ENCODE data around the gene COMT. TPM values are rescaled to one million over a fixed set of nuclear protein-coding genes. Genes with fewer than 3 reads are reported as not detected.

COMT gene
- total and polyA plus RNA-seq, 3 experiments from 2014 or later = 89.3 to 93.7 (median 92.7) TPM

- Histone ChIP-seq H3K27ac (ENCODE audit: low read depth, low read length) (no peak overlapping the region), H3K4me1 (ENCODE audit: insufficient read depth, low read length) (no peaks in the 10 kb centered on the region), H3K9me3 (ENCODE audit: low read length) (no peaks in the 10 kb centered on the region), H3K27me3 (ENCODE audit: insufficient read depth, low read length, poor library complexity, severe bottlenecking) (no peaks in the 10 kb centered on the region), H3K36me3 (ENCODE audit: insufficient read depth, low read length) (peaks cover 4% of the 10 kb centered on the region), H3K4me3 (ENCODE audit: low read length) (no peak overlapping the region)
- no peak overlapping the region for H3K4me3 Mint-ChIP-seq
- no peaks in the 10 kb centered on the region for H3K9me3 Mint-ChIP-seq
- peaks cover 0 to 5% (median 4%) of the 10 kb centered on the region in 3 donors for H3K4me1 Mint-ChIP-seq
- H3K27me3 Mint-ChIP-seq = no peaks in the 10 kb centered on the region
- ChIA-PET POLR2A (no interaction called here), CTCF (no interaction called here)
- H3K27ac Mint-ChIP-seq = no peak overlapping the region
- DNase-seq = no peak
- peaks cover 0 to 27% (median 7%) of the 10 kb centered on the region in 3 donors for H3K36me3 Mint-ChIP-seq
Measured at GRCh38 chr22:19928207-19928606, 13.4 kb upstream of the COMT start.

DNA sequence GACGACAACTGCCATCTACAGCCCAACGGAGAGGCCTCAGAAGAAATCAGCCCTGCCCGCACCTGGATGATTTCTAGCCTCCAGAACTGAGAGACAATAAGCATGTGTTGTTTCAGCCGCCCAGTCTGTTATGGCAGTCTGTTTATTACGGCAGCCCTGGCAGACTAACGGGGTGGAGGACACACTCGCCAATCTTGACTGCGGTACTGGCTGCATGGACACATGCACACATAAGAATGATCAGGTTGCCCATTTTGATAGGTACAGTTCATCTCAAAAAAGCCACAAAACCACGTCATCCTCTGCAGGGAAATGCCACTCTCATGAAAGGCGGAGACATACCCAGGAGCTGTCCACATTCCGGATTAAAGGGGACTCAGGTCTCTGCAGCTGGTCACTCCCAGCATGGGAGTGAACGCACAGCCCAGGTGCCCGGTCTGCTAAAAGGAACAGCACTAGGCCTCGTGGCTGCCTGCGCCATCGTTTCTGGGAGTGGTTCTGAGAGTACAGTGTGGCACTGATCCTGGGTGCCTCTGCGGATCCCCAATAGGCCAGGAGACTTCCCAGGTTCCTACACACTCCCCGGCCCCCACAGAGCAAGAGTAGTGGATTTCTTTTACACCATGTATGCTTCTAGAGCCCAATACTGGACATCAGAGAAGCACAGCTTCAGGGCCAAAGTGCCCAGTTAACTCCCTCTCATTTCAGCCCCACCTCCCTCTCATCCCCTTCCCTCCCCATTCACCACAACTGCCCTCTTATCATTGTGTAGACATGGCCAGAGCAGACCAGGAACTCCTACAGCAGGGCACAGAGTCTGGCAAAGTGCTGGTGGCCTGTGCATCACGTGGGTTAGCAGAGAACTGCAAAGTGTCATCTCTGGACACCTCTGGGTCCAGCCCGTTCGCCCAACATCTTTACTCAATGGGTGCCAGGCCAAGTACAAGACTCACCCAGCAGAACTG lies 11.7 kb upstream of the COMT start:
- H3K27ac Mint-ChIP-seq = no peak overlapping the region
- H3K9me3 ChIP-seq (ENCODE audit: low read length) = no peaks in the 10 kb centered on the region
- H3K4me3 Mint-ChIP-seq = no peak overlapping the region
- no peak for DNase-seq
- H3K27me3 ChIP-seq (ENCODE audit: insufficient read depth, low read length, poor library complexity, severe bottlenecking) = no peaks in the 10 kb centered on the region
- H3K9me3 Mint-ChIP-seq = no peaks in the 10 kb centered on the region
- POLR2A ChIA-PET = no interaction called here
- no peak overlapping the region for H3K27ac ChIP-seq (ENCODE audit: low read depth, low read length)
- H3K36me3 ChIP-seq (ENCODE audit: insufficient read depth, low read length) = peaks cover 4% of the 10 kb centered on the region
- peaks cover 0 to 17% (median 5%) of the 10 kb centered on the region in 3 donors for H3K36me3 Mint-ChIP-seq
- H3K4me1 Mint-ChIP-seq = peaks cover 3 to 6% (median 5%) of the 10 kb centered on the region in 3 donors
- no peaks in the 10 kb centered on the region for H3K4me1 ChIP-seq (ENCODE audit: insufficient read depth, low read length)
- CTCF ChIA-PET = no interaction called here
- no peak overlapping the region for H3K4me3 ChIP-seq (ENCODE audit: low read length)
- H3K27me3 Mint-ChIP-seq = no peaks in the 10 kb centered on the region

DNA sequence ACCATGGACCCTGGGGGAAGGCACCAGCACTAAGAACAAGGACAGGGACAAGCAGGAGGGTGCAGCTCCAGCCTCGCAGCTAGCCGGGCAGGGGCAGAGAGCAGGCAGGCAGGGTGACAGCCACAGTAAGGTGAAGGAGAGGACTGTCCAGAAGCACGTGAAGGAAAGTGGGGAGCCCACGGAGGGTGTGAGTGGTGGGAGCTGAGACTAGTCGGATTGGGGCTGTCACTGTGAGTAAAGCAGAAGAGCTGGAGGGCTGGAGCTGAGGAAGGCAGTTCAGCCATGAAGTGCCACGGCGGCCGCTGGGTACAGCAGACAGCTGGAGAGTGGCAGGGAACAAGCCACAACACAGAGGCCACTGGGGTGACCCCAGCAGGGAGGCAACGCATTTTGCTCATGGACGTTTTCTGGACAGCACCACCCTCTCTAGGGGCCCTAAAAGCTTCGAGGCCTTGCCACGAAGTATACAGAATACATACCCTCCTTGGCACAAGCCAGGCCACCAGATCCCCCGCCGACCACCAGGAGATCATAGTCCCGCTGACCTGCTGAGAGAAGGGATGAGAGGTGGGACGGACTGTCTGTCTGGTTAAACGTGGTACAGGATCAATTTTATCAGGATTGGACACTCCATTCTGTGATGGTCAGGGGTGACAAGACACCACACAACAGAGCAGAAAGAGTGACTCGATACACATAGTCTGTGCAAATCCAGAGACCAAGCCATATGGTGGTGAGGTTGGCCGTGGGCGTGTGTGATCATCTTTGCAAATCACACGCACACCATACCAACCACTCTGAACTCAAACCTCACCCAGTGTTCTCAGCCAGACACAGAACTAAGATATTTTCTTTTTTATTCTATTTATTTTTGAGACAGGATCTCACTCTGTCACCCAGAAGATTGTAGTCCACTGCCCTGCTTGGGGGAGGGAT lies 10.8 kb upstream of the COMT start:
- H3K36me3 ChIP-seq (ENCODE audit: insufficient read depth, low read length) = peaks cover 4% of the 10 kb centered on the region
- no peak for DNase-seq
- Mint-ChIP-seq H3K4me3 (no peak overlapping the region), H3K4me1 (peaks cover 3 to 6% (median 5%) of the 10 kb centered on the region in 3 donors), H3K27me3 (no peaks in the 10 kb centered on the region), H3K9me3 (peaks cover 0 to 7% (median 6%) of the 10 kb centered on the region in 5 donors), H3K27ac (no peak overlapping the region), H3K36me3 (peaks cover 5 to 21% (median 8%) of the 10 kb centered on the region in 3 donors)
- CTCF ChIA-PET = interaction anchor here (0.8 kb wide), 1 partner anchor 200 kb away, joined by 4 read pairs; no protein-coding TSS in a partner anchor
- H3K9me3 ChIP-seq (ENCODE audit: low read length) = no peaks in the 10 kb centered on the region
- POLR2A ChIA-PET = no interaction called here
- no peak overlapping the region for H3K27ac ChIP-seq (ENCODE audit: low read depth, low read length)
- no peak overlapping the region for H3K4me3 ChIP-seq (ENCODE audit: low read length)
- no peaks in the 10 kb centered on the region for H3K4me1 ChIP-seq (ENCODE audit: insufficient read depth, low read length)
- no peaks in the 10 kb centered on the region for H3K27me3 ChIP-seq (ENCODE audit: insufficient read depth, low read length, poor library complexity, severe bottlenecking)

DNA sequence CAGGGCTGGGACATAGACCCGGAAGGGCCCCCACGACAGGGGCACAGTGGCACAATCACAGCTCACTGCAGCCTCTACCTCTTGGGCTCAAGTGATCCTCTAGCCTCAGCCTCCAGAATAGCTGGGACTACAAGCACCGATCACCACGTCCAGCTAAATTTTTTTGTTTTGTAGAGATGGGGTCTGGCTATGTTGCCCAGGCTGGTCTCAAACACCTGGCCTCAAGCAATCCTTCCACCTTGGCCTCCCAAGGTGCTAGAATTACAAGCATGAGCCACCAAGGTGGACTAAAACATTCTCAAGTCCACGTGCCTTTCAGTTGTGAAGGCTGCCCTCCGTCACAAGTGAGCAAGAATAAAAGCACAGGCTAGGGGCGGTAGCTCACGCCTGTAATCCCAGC lies 10.1 kb upstream of the COMT start:
- Histone ChIP-seq H3K4me3 (ENCODE audit: low read length) (no peak overlapping the region), H3K27me3 (ENCODE audit: insufficient read depth, low read length, poor library complexity, severe bottlenecking) (no peaks in the 10 kb centered on the region), H3K9me3 (ENCODE audit: low read length) (no peaks in the 10 kb centered on the region), H3K36me3 (ENCODE audit: insufficient read depth, low read length) (peaks cover 4% of the 10 kb centered on the region), H3K4me1 (ENCODE audit: insufficient read depth, low read length) (no peaks in the 10 kb centered on the region), H3K27ac (ENCODE audit: low read depth, low read length) (no peak overlapping the region)
- H3K4me1 Mint-ChIP-seq = peaks cover 3 to 6% (median 5%) of the 10 kb centered on the region in 3 donors
- no peak overlapping the region for H3K27ac Mint-ChIP-seq
- no peaks in the 10 kb centered on the region for H3K27me3 Mint-ChIP-seq
- H3K36me3 Mint-ChIP-seq = peaks cover 11 to 27% (median 12%) of the 10 kb centered on the region in 3 donors
- peaks cover under 1 to 13% (median 10%) of the 10 kb centered on the region in 5 donors for H3K9me3 Mint-ChIP-seq
- no peak overlapping the region for H3K4me3 Mint-ChIP-seq
- ChIA-PET CTCF (interaction anchor here (1.1 kb wide), 1 partner anchor 201 kb away, joined by 3 read pairs; no protein-coding TSS in a partner anchor), POLR2A (no interaction called here)
- no peak for DNase-seq

DNA sequence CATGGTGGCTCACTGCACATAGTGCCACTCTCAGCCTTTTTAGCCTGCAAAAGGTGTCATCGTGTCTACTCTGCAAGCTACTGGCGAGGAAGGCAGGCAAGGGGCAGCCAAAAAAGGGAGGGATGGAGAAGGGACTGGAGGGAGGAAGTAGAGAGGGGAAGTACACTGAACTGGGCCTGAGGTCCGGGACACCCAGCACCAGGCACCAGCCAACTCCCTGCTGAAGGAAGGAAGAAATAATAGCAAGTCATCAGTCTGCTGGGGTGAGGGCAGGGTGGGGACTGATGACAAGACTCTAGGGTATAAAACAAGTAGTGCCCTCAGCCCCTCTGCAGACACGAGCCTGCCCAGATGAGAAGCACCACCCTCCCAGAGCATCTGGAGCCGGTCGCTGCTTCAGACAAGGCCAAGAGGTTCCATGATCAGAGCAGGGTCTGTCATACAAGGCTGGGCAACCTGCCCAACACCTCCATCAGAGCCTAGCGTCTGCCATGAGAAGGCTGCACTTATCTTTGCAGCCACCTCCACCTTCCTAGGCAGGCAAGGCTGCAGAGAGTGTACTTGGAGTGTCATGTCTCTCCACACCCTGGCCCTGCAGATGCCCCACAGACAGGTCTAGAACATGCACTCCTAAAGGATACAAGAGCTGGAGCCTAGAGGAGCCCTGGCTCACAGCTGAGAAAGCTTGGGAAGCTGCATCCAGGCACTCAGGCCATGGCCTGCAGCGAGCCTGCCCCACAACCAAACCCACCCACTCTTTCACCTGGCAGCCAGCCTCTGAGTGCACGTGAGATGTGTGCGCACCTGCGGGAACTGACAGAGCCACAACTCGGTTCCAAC lies 9.0 kb upstream of the COMT start:
- Histone ChIP-seq H3K27me3 (ENCODE audit: insufficient read depth, low read length, poor library complexity, severe bottlenecking) (no peaks in the 10 kb centered on the region), H3K4me3 (ENCODE audit: low read length) (no peak overlapping the region), H3K4me1 (ENCODE audit: insufficient read depth, low read length) (no peaks in the 10 kb centered on the region), H3K27ac (ENCODE audit: low read depth, low read length) (no peak overlapping the region), H3K9me3 (ENCODE audit: low read length) (no peaks in the 10 kb centered on the region), H3K36me3 (ENCODE audit: insufficient read depth, low read length) (peaks cover 4% of the 10 kb centered on the region)
- no peak overlapping the region for H3K4me3 Mint-ChIP-seq
- H3K27me3 Mint-ChIP-seq = no peaks in the 10 kb centered on the region
- peaks cover 3 to 6% (median 5%) of the 10 kb centered on the region in 3 donors for H3K4me1 Mint-ChIP-seq
- no peak for DNase-seq
- ChIA-PET CTCF (interaction anchor here (1.1 kb wide), 1 partner anchor 202 kb away, joined by 3 read pairs; no protein-coding TSS in a partner anchor), POLR2A (no interaction called here)
- peaks cover 13 to 35% (median 23%) of the 10 kb centered on the region in 3 donors for H3K36me3 Mint-ChIP-seq
- H3K9me3 Mint-ChIP-seq = peaks cover 6 to 19% (median 13%) of the 10 kb centered on the region in 5 donors
- H3K27ac Mint-ChIP-seq = peak overlapping the region in 1 of 8 donors; percentile 36

DNA sequence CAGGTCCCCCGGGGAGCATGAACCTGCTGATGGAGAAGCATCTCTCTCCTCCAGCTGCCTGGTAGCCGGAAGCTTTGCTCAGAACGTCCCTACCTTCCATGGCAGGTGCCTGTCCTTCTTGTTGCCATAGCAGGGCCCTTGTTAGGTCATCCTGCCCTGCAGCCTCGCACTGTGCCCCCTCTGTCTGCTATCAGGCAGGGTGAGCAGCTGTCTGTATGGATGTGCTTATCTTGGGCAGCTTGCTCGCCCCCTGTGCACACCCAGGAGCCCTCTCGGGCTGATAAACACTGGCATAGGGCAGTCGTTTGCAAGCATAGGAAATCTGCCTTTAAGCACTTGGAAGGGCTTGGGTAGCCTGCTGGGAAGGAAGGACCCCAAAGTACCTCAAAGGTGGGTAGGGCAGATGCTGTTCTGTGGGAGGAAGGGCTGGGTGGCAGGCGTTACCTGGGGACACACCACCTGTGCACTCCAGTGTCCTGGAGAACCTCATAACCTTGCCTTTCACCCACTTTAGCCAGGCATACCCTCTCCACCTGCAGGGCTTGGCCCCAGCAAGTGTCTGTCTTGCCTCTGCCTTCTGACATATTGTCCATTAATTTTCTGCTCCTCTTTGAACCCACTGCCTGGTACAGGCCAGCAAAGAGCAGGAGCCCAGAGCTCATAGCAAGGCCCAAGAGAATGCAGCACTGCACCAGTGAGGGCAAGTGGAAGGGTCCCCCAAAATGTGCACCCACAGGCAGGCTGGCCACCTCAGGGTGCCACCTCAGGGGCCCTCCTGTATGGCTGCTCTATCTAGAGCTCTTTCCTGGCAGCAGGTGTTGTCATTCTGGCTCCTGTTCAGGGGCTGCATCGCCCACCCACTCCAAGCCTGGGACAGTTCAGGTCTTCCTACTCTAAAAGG lies 8.0 kb upstream of the COMT start:
- ChIA-PET CTCF (interaction anchor here (1.0 kb wide), 1 partner anchor 24 kb away, joined by 4 read pairs; no protein-coding TSS in a partner anchor), POLR2A (no interaction called here)
- peaks cover 0 to 6% (median 3%) of the 10 kb centered on the region in 3 donors for H3K4me1 Mint-ChIP-seq
- no peak overlapping the region for H3K4me3 Mint-ChIP-seq
- peaks cover 13 to 34% (median 28%) of the 10 kb centered on the region in 3 donors for H3K36me3 Mint-ChIP-seq
- no peaks in the 10 kb centered on the region for H3K4me1 ChIP-seq (ENCODE audit: insufficient read depth, low read length)
- H3K9me3 ChIP-seq (ENCODE audit: low read length) = no peaks in the 10 kb centered on the region
- no peaks in the 10 kb centered on the region for H3K36me3 ChIP-seq (ENCODE audit: insufficient read depth, low read length)
- no peaks in the 10 kb centered on the region for H3K27me3 ChIP-seq (ENCODE audit: insufficient read depth, low read length, poor library complexity, severe bottlenecking)
- H3K27ac ChIP-seq (ENCODE audit: low read depth, low read length) = no peak overlapping the region
- H3K27me3 Mint-ChIP-seq = no peaks in the 10 kb centered on the region
- H3K9me3 Mint-ChIP-seq = peaks cover 6 to 19% (median 13%) of the 10 kb centered on the region in 5 donors
- peak overlapping the region in 3 of 8 donors; percentile 51 to 72 (median 68) for H3K27ac Mint-ChIP-seq
- no peak overlapping the region for H3K4me3 ChIP-seq (ENCODE audit: low read length)
- no peak for DNase-seq

All from CD8-positive, alpha-beta memory T cell (primary cell).